Measurements from ENCODE around the gene MPPED1. TPM values are rescaled to one million over a fixed set of nuclear protein-coding genes. Genes with fewer than 3 reads are reported as not detected.

MPPED1 gene
- total RNA-seq, 1 experiment from 2014 or later, result not detected

- Histone ChIP-seq H3K9me3 (ENCODE audit: insufficient read depth, low read depth) (no peaks in the 10 kb centered on the region), H3K27me3 (ENCODE audit: insufficient read depth, low read depth) (peaks cover 100% of the 10 kb centered on the region), H3K4me1 (replicated peaks; ENCODE audit: insufficient read depth) (no peaks in the 10 kb centered on the region), H3F3A (ENCODE audit: insufficient read depth, low read depth) (no peaks in the 10 kb centered on the region), H3K4me2 (no peak overlapping the region), H3K27ac (no peak overlapping the region), H3K36me3 (ENCODE audit: low read depth) (no peaks in the 10 kb centered on the region), H4K20me1 (ENCODE audit: insufficient read depth) (no peaks in the 10 kb centered on the region; the same call in 1 of the 2 replicates), H2AFZ (no peak overlapping the region), H3K4me3 (no peak overlapping the region), H3K79me2 (ENCODE audit: low read depth) (no peaks in the 10 kb centered on the region), H3K9me2 (ENCODE audit: insufficient read depth) (no peaks in the 10 kb centered on the region)
- BruUV-seq (replicated peaks), result no TSS peak
- DNase-seq, result no peak
- TF ChIP-seq CTCF (conservative IDR thresholded peaks at IDR 0.05) (no peak), EZH2 (IDR thresholded peaks at IDR 0.05; ENCODE audit: low read depth) (no peak)
- CTCF ChIA-PET, result no interaction called here
- intact Hi-C loops (cut with micrococcal nuclease; ENCODE audit: unreplicated experiment), result no loop called here
- POLR2A ChIA-PET (ENCODE audit: unreplicated experiment), result no interaction called here
Measured at GRCh38 chr22:43540529-43540923, 128.7 kb downstream of the MPPED1 start.

GRCh38 chr22:43541022-43541421 lies 129.2 kb downstream of the MPPED1 start:
- CTCF ChIA-PET, result interaction anchor here (0.7 kb wide), 1 partner anchor 12 kb away, joined by 4 read pairs; no protein-coding TSS in a partner anchor
- Histone ChIP-seq H3K27me3 (ENCODE audit: insufficient read depth, low read depth) (peaks cover 100% of the 10 kb centered on the region), H3K4me3 (no peak overlapping the region), H3K9me2 (ENCODE audit: insufficient read depth) (no peaks in the 10 kb centered on the region), H3K4me1 (replicated peaks; ENCODE audit: insufficient read depth) (no peaks in the 10 kb centered on the region), H3K36me3 (ENCODE audit: low read depth) (no peaks in the 10 kb centered on the region), H3K27ac (no peak overlapping the region), H3K79me2 (ENCODE audit: low read depth) (no peaks in the 10 kb centered on the region), H2AFZ (no peak overlapping the region), H3K4me2 (no peak overlapping the region), H3K9me3 (ENCODE audit: insufficient read depth, low read depth) (no peaks in the 10 kb centered on the region), H3F3A (ENCODE audit: insufficient read depth, low read depth) (no peaks in the 10 kb centered on the region), H4K20me1 (ENCODE audit: insufficient read depth) (no peaks in the 10 kb centered on the region; the same call in 1 of the 2 replicates)
- no TSS peak for BruUV-seq (replicated peaks)
- intact Hi-C loops (cut with micrococcal nuclease; ENCODE audit: unreplicated experiment), result no loop called here
- POLR2A ChIA-PET (ENCODE audit: unreplicated experiment), result no interaction called here
- no peak for DNase-seq
- TF ChIP-seq CTCF (conservative IDR thresholded peaks at IDR 0.05) (no peak), EZH2 (IDR thresholded peaks at IDR 0.05; ENCODE audit: low read depth) (no peak)

DNA sequence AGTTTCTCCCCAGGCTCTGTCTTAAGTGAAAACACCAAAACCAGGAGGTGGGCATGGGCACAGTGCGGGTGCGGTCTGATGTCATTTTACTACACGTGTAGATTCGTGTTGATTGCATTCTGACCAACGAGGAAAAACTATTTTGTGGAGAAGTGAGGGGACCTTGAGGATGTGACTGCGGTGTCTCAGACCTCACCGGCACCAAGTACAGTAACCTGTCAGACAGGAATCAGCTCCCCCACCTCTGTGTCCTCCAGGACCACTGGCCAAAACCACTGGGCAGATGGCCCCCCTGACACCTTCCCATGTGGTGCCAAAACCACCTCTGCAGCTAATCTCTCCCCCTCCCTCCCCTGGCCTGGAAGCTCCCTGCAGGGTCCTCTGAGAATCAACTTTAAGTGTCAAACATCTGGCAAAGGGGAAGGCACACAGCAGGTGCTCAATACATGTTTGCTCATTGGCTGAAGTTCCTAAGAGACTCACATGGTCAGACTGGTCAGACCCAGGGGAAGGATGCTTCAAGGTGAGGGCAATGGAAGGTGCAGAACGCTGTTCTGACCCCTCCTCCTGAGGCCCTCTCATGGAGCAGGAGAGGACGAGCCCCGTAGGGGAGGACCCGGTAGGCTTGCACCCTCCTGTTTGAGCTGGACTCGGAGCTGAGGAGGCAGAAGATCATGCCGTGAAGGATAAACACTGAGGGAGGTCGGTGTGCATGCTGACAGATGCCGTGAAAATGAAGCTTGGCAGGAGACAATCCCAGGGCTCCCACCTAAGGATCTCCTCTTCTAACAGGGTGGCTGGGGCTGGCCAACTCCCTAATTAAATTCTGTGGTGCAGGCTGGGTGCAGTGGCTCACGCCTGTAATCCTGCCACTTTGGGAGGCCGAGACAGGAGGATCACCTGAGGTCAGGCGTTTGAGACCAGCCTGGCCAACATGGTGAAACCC lies 129.9 kb downstream of the MPPED1 start:
- ChIA-PET POLR2A (ENCODE audit: unreplicated experiment) (no interaction called here), CTCF (interaction anchor here (0.7 kb wide), 1 partner anchor 11 kb away, joined by 4 read pairs; no protein-coding TSS in a partner anchor)
- no peak overlapping the region for H3K4me3 ChIP-seq
- no peaks in the 10 kb centered on the region for H3K4me1 ChIP-seq (replicated peaks; ENCODE audit: insufficient read depth)
- H3K27me3 ChIP-seq (ENCODE audit: insufficient read depth, low read depth), result peaks cover 100% of the 10 kb centered on the region
- intact Hi-C loops (cut with micrococcal nuclease; ENCODE audit: unreplicated experiment), result no loop called here
- TF ChIP-seq CTCF (conservative IDR thresholded peaks at IDR 0.05) (no peak), EZH2 (IDR thresholded peaks at IDR 0.05; ENCODE audit: low read depth) (no peak)
- H3F3A ChIP-seq (ENCODE audit: insufficient read depth, low read depth), result no peaks in the 10 kb centered on the region
- no peak for DNase-seq
- H3K79me2 ChIP-seq (ENCODE audit: low read depth), result no peaks in the 10 kb centered on the region
- no peaks in the 10 kb centered on the region; the same call in 1 of the 2 replicates for H4K20me1 ChIP-seq (ENCODE audit: insufficient read depth)
- H3K9me2 ChIP-seq (ENCODE audit: insufficient read depth), result no peaks in the 10 kb centered on the region
- H3K27ac ChIP-seq, result no peak overlapping the region
- H3K4me2 ChIP-seq, result no peak overlapping the region
- no TSS peak for BruUV-seq (replicated peaks)
- no peaks in the 10 kb centered on the region for H3K9me3 ChIP-seq (ENCODE audit: insufficient read depth, low read depth)
- no peaks in the 10 kb centered on the region for H3K36me3 ChIP-seq (ENCODE audit: low read depth)
- no peak overlapping the region for H2AFZ ChIP-seq
